ENCODE data around the gene ADAD1. TPM values are rescaled to one million over a fixed set of nuclear protein-coding genes. Genes with fewer than 3 reads are reported as not detected.

The ADAD1 gene
- total RNA-seq, 1 experiment from 2014 or later, result not detected

- H2BK120ac ChIP-seq (ENCODE audit: low read depth, low read length, poor library complexity, severe bottlenecking), result no peak overlapping the region
- H2AK5ac ChIP-seq (ENCODE audit: insufficient read length, low read length), result no peak overlapping the region
- H4K5ac ChIP-seq (ENCODE audit: insufficient read length, low read depth, low read length), result no peak overlapping the region
- H4K8ac ChIP-seq (replicated peaks; ENCODE audit: insufficient read length, low read depth, low read length), result no peak overlapping the region
- no peaks in the 10 kb centered on the region for H3K79me2 ChIP-seq (ENCODE audit: insufficient read depth, low read length)
- Mint-ChIP-seq H3K27ac (no peak overlapping the region), H3K9me3 (no peaks in the 10 kb centered on the region), H3K27me3 (ENCODE audit: low read depth) (no peaks in the 10 kb centered on the region; the same call in 1 of the 2 replicates), H3K4me3 (no peak overlapping the region), H3K4me1 (no peaks in the 10 kb centered on the region), H3K36me3 (ENCODE audit: insufficient read depth in 1 of 3, low read depth in 3 of 3) (no peaks in the 10 kb centered on the region; a peak in 1 of 7 replicates)
- peak; percentile 82 for DNase-seq
- no peak overlapping the region for H2BK20ac ChIP-seq (ENCODE audit: low read depth, low read length, poor library complexity, severe bottlenecking)
- no peaks in the 10 kb centered on the region for H3K27me3 ChIP-seq (ENCODE audit: insufficient read depth, low read length)
- H3K23me2 ChIP-seq (ENCODE audit: insufficient read length, low read depth, low read length, poor library complexity, severe bottlenecking), result no peaks in the 10 kb centered on the region
- H3K23ac ChIP-seq (ENCODE audit: insufficient read length, low read depth, low read length), result no peak overlapping the region
- H3K9me3 ChIP-seq (ENCODE audit: control insufficient read depth, low read depth, low read length), result no peaks in the 10 kb centered on the region
- no peak overlapping the region for H2AFZ ChIP-seq (ENCODE audit: low read length)
- no peak overlapping the region for H4K91ac ChIP-seq (ENCODE audit: insufficient read length, low read depth, low read length)
- no peak overlapping the region for H3K9ac ChIP-seq (ENCODE audit: extremely low read depth, insufficient read length, low read length)
- no peak overlapping the region for H2BK12ac ChIP-seq (ENCODE audit: insufficient read length, low read depth, low read length)
- no peaks in the 10 kb centered on the region for H3K4me1 ChIP-seq (ENCODE audit: insufficient read depth, low read length)
- H3T11ph ChIP-seq (ENCODE audit: low read length), result no peak overlapping the region
- peak; percentile 75 for TF ChIP-seq CTCF (conservative IDR thresholded peaks at IDR 0.05)
- H3K4ac ChIP-seq (ENCODE audit: low read depth, low read length), result no peak overlapping the region
- H3K14ac ChIP-seq (ENCODE audit: insufficient read depth, low read length), result no peak overlapping the region
- H3K27ac ChIP-seq (ENCODE audit: insufficient read length, low read depth, low read length), result no peak overlapping the region
- no peak overlapping the region for H3K18ac ChIP-seq (ENCODE audit: insufficient read length, low read depth, low read length)
- H2BK5ac ChIP-seq (ENCODE audit: insufficient read length, low read length), result no peak overlapping the region
- no peaks in the 10 kb centered on the region for H3K79me1 ChIP-seq (ENCODE audit: insufficient read depth, low read depth, low read length, poor library complexity, severe bottlenecking)
- no peaks in the 10 kb centered on the region for H4K20me1 ChIP-seq (ENCODE audit: control insufficient read depth, insufficient read depth, insufficient read length)
- no peak overlapping the region for H2BK15ac ChIP-seq (ENCODE audit: low read depth, low read length)
- no peak overlapping the region for H3K56ac ChIP-seq (ENCODE audit: insufficient read length, low read depth, low read length)
- H3K4me2 ChIP-seq (ENCODE audit: insufficient read depth, insufficient read length, low read length), result no peak overlapping the region
Measured at GRCh38 chr4:122450847-122451246, 72.0 kb downstream of the ADAD1 start.
